Measurements from ENCODE around the gene FAM163B.

The FAM163B gene

GRCh38 chr9:133615606-133616188, 6.5 kb upstream of the FAM163B start:
- no peak for DNase-seq

DNA sequence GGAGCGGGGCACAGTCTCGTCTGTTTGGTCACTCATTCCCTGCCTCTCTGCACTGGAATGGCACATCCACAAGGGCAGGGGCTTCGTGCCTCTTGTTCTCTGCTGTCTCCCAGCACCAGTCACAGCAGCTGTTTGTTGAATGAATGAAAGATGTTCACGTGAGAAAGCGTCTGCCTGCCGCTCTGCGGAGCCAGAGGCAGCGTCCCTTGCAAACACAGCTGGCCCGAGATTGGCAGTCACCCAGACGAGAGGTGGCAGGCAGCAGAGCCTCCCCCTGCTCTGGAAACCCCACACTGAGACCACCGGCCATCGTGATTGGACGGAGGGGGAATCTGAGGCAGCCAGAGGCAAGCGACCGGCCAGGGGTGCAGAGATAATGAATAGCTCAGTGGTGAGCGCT, 6.0 kb upstream of the FAM163B start:
- no peak for DNase-seq

DNA sequence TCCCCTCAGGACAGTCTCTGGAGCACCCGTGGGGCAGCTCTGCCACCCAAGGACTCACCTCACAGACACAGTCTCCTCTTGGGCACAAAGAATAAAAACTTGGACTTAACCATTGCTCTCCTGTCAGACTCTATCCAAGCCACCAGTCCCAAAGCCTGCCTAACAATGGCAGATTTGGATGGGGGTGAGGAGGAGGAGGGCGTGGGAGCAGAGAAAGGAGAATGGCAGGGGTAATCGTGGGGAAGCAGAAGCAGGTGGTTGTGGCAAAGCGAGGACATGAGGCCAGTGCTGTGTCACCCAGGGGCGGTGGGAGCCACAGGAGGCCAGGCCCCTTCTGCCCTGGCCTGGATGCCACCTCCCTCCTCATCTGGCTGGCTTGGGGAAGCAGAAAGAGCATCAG, 5.5 kb upstream of the FAM163B start:
- no peak for DNase-seq

- DNase-seq: no peak
Measured at GRCh38 chr9:133614056-133614455, 4.9 kb upstream of the FAM163B start.

- no peak for DNase-seq
Measured at GRCh38 chr9:133613432-133613831, 4.2 kb upstream of the FAM163B start.

GRCh38 chr9:133612816-133613215, 3.6 kb upstream of the FAM163B start:
- DNase-seq: no peak

DNA sequence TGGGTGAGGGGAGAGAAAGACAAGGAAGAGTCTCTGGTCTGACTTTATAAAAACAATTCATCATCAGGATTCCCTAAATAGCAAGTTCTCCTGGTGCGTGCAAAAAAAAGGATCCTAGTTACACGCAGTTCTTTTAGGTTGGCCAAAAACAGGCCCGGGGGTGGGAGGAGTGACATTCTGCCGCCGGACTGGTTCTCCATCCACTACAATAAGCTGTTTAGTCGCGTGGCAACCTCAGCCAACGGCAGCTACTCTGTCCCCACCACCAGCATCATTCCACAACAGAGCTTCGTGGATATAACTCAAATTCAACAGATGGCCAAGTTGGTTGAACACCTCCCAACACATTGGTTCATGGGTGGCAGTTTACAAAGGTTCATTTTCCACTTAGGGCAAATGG, 2.9 kb upstream of the FAM163B start:
- no peak for DNase-seq

GRCh38 chr9:133610845-133611244, 1.7 kb upstream of the FAM163B start:
- DNase-seq: no peak

- DNase-seq: no peak
Measured at GRCh38 chr9:133608889-133609288, 300 bp downstream of the FAM163B start.

DNA sequence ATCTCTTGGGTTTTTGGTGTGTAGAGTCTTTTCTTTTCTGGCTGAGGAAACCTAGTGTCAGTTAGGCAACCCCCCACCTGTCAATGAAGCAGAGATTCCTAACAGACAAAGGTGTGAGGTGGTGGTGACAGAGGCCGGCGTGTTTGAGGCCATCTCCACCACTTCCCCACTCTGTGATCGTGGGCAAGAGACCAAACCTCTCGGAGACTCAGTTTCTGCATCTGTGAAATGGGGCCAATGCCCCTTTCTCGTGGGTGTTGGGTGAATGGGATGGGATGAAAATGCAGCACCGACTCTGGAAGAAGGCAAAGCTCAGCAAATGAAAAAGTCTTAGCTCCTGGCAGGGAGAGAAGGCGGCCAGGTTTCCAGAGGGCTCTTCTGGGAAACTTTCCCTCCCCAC, 807 bp downstream of the FAM163B start:
- DNase-seq: no peak

DNA sequence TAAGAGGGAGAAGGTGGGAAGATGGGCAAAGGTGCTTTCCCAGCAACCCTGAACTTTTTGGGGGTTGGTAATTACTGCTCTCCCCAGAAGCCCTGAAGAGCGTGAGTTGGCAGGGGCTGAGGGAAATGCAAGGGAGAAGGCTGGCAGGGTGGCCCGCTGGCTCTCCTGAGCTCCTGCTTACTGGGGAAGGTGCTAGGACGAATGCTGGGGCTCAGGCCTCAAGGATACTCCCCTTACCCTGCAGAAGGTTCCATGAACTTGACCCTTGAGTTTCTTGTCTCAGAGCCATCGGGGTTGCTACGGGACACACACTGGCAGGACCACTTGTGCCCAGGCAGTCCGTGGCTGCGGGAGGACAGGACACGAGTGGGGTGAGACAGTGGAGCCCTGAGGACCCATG, 1.2 kb downstream of the FAM163B start:
- no peak for DNase-seq

GRCh38 chr9:133607381-133607780, 1.8 kb downstream of the FAM163B start:
- no peak for DNase-seq

DNA sequence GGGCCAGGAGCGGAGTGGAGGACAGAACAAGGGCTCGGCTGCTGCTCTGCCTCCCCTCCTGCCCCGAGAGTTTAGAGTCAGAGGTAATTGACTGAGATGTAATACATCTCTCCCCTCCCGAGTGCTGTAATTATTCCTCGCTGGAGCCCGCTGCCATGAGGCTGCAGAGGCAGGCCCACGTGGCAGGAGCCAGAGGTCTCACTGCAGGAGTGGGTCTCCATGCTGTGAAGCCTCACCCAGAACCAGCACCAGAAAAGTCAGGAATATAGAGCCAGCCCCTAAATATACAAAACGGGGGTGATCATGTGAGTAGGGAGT, 2.5 kb downstream of the FAM163B start:
- no peak for DNase-seq

DNA sequence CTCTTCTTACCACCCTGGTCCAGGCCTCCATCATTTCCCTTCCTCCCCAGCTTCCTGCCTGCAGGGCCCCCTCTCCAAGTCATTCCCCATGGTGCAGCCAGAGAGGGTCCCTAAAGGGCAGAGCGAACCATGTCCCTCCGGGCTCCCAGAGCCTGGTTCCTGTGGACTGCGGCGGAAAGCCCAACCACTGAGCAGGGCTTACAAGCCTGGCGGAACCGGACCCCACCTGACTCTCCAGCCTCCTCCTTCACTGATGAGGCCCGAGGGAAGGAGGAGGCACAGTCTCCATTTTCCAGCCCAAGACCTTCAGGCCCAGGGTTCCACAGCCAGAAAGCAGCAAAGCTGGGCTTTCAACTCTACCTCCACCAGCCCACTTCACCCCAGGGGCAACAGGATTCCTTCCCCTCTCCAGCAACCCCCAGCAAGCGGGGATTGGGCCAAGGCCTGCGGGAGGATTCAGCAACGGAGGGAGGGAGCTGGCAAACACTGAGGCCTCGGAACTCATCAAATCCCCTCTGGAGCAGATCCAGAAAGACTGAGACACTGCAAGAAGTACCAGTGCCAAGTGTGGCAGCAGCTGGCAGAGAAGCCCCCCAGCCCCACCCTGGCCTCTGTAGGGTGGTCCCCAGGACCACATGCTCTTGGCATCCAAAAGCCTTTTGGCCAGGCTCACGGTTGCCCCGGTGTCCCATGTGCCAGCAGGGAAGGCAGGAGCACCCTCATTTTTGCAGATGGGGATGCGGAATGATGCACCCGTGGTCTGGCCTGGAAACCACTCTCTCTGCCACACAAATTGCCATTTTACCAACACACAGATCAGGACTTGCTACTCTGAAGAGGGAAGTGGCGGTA, 3.1 kb downstream of the FAM163B start:
- no peak for DNase-seq

DNA sequence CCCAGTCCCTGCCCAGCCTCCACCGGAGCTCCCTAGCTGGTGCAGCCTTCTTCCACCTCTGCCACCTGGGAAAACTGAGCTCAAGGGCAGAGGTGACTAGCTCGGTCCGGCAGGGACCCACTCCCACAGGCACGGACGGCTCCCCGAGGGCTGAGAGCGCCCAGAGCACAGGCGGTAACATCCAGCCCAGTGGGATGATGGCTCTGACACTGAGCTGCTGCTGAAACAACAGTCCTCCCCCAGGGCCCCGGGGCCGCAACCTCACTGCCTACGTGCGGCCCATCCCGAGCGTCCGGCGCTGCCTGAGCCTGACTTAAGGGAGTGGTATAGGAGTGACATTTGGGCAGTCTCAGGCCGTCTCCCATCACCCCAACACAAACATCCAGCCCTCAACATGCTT, 3.7 kb downstream of the FAM163B start:
- no peak for DNase-seq

GRCh38 chr9:133604856-133605255, 4.3 kb downstream of the FAM163B start:
- DNase-seq: no peak

DNA sequence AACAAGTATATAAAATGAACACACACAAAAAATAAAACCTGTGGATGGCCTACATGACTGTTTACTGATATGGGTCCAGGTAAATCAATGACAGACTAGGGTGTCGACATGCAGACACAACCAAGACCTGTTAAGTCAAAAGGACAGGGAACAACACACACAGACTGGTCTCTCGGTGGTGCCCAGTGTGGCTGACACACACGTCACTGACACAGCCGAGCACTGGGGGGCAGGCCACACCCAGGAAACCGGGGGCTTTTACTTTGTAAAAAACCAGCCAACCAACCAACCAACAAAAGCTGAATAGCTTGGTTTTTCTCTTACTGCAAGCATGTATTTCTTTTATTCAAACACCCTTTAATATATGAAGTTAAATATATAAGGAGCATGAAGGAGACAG, 5.0 kb downstream of the FAM163B start:
- peak; percentile 24 to 33 for DNase-seq

DNA sequence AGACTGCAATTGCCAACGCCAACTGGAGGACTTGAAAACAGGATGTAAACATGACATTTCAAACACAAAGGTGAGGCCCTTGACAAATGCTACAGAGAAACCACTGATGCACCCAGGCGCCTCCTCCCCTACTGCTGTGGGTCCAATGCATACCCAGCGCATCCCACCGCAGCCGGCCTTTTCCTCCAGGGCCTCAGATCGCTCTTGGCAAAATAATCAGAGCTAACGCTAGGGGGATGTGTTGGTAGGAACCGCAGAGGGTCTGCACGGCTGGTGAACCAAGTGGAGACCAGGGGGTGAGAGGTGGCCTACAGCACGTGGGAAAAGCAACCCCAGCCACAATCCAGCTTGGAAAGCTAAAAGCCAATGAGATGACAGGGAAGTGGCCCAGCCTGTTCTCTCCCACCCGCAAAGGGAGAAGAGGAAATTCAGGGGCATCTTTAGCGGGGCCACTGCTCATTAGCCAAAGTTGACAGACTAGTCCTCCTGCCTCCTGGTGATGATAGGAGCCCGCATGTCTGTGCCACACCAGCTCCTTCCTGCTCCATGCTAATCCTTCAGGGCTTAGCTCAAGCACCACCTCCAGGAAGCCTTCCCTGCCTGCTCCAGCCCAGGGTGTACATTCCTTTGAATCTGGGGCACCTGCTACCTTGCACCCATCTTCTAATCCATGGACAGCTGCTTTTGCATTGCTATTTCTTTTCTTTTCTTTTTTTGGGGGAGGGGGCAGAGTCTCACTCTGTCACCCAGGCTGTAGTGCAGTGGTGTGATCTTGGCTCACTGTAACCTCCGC, 5.9 kb downstream of the FAM163B start:
- no peak for DNase-seq

GRCh38 chr9:133602277-133602676, 6.9 kb downstream of the FAM163B start:
- DNase-seq: no peak

DNA sequence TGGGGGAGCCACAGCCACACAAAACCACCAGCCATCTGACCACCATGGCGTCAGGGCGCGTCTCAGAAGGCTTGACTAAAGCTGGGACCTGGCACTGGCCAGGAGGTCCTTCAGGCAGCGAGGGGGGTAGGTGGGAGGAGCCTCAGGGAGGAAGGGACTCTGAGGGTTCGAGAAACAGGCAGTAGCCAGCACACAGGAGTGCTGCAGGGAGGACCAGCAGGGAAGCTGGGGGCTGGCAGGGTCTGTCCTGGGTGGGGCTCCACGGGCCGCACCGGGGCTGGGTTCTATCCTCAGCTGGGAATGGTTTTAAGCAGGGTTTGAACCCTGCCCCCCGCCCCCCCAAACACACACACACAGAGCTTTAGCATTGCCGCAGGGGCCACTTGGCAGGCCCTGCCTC, 7.4 kb downstream of the FAM163B start:
- no peak for DNase-seq

- DNase-seq: no peak
Measured at GRCh38 chr9:133600739-133601138, 8.4 kb downstream of the FAM163B start.

- no peak for DNase-seq
Measured at GRCh38 chr9:133599470-133600173, 9.6 kb downstream of the FAM163B start.

- DNase-seq: no peak
Measured at GRCh38 chr9:133598978-133599377, 10.2 kb downstream of the FAM163B start.

Data from activated CD4-positive, alpha-beta T cell treated with anti-CD3 and anti-CD28 coated beads for 4 hours (primary cell).